IPS-18c (cell line): ENCODE measurements around the gene OSBPL8.
"Not testable (repeated sequence)": the region's sequence is repeated elsewhere in the genome, so short reads cannot be mapped to it uniquely, and the experiment has no call there.

Source experiments
- H3K4me3 ChIP-seq: 2 replicates; pipeline ENCODE4 v1.7.0; 2013; ENCODE audit warnings: low read depth, mild to moderate bottlenecking, low read length, moderate library complexity; ENCODE audit not compliant: insufficient read depth
- H3K9me3 ChIP-seq: one replicate; pipeline ENCODE4 v1.6.1; 2013; ENCODE audit warnings: mild to moderate bottlenecking, low read length, moderate library complexity; ENCODE audit not compliant: control insufficient read depth, insufficient read depth

Gene OSBPL8

GRCh38 chr12:76537923-76538322 lies 21.6 kb downstream of the OSBPL8 start:
- Histone ChIP-seq H3K4me3 (no peak overlapping the region), H3K9me3 (no peaks in the 10 kb centered on the region)

- H3K9me3 ChIP-seq = no peaks in the 10 kb centered on the region
- H3K4me3 ChIP-seq = no peak overlapping the region
Measured at GRCh38 chr12:76536546-76536945, 23.0 kb downstream of the OSBPL8 start.

- H3K4me3 ChIP-seq = no peak overlapping the region
- no peaks in the 10 kb centered on the region for H3K9me3 ChIP-seq
Measured at GRCh38 chr12:76535170-76535569, 24.4 kb downstream of the OSBPL8 start.

- Histone ChIP-seq H3K4me3 (no peak overlapping the region), H3K9me3 (no peaks in the 10 kb centered on the region)
Measured at GRCh38 chr12:76533331-76533730, 26.2 kb downstream of the OSBPL8 start.

GRCh38 chr12:76532520-76532919 lies 27.1 kb downstream of the OSBPL8 start:
- no peaks in the 10 kb centered on the region for H3K9me3 ChIP-seq

GRCh38 chr12:76531056-76531455 lies 28.5 kb downstream of the OSBPL8 start:
- Histone ChIP-seq H3K4me3 (no peak overlapping the region), H3K9me3 (no peaks in the 10 kb centered on the region)

More at GRCh38 chr12:76532520-76532919, 27.1 kb downstream of the OSBPL8 start:
- no peak overlapping the region for H3K4me3 ChIP-seq

GRCh38 chr12:76530516-76530915 lies 29.1 kb downstream of the OSBPL8 start:
- Histone ChIP-seq H3K4me3 (no peak overlapping the region), H3K9me3 (no peaks in the 10 kb centered on the region)

GRCh38 chr12:76529226-76529918 lies 30.2 kb downstream of the OSBPL8 start:
- no peaks in the 10 kb centered on the region for H3K9me3 ChIP-seq
- no peak overlapping the region for H3K4me3 ChIP-seq

- Histone ChIP-seq H3K4me3 (no peak overlapping the region), H3K9me3 (peaks cover 5% of the 10 kb centered on the region)
Measured at GRCh38 chr12:76523408-76523807, 36.2 kb downstream of the OSBPL8 start.

GRCh38 chr12:76520348-76520747 lies 39.2 kb downstream of the OSBPL8 start:
- Histone ChIP-seq H3K9me3 (peaks cover 10% of the 10 kb centered on the region), H3K4me3 (no peak overlapping the region)

- peaks cover 10% of the 10 kb centered on the region for H3K9me3 ChIP-seq
- no peak overlapping the region for H3K4me3 ChIP-seq
Measured at GRCh38 chr12:76519538-76519937, 40.0 kb downstream of the OSBPL8 start.

GRCh38 chr12:76518699-76519098 lies 40.9 kb downstream of the OSBPL8 start:
- no peak overlapping the region; the same call in 1 of the 2 replicates for H3K4me3 ChIP-seq

GRCh38 chr12:76515271-76515670 lies 44.3 kb downstream of the OSBPL8 start:
- Histone ChIP-seq H3K4me3 (no peak overlapping the region), H3K9me3 (peaks cover 11% of the 10 kb centered on the region)

More at GRCh38 chr12:76518699-76519098, 40.9 kb downstream of the OSBPL8 start:
- H3K9me3 ChIP-seq = peaks cover 10% of the 10 kb centered on the region

GRCh38 chr12:76511116-76511716 lies 48.4 kb downstream of the OSBPL8 start:
- not testable (repeated sequence) for H3K9me3 ChIP-seq, H3K4me3 ChIP-seq

- H3K9me3 ChIP-seq = peaks cover 3% of the 10 kb centered on the region
- no peak overlapping the region for H3K4me3 ChIP-seq
Measured at GRCh38 chr12:76508128-76508980, 51.2 kb downstream of the OSBPL8 start.

GRCh38 chr12:76506149-76506548 lies 53.4 kb downstream of the OSBPL8 start:
- H3K9me3 ChIP-seq = no peaks in the 10 kb centered on the region

GRCh38 chr12:76505050-76505449 lies 54.5 kb downstream of the OSBPL8 start:
- H3K4me3 ChIP-seq = no peak overlapping the region
- H3K9me3 ChIP-seq = no peaks in the 10 kb centered on the region

More at GRCh38 chr12:76506149-76506548, 53.4 kb downstream of the OSBPL8 start:
- H3K4me3 ChIP-seq = no peak overlapping the region

GRCh38 chr12:76504606-76505005 lies 55.0 kb downstream of the OSBPL8 start:
- no peak overlapping the region for H3K4me3 ChIP-seq

More at GRCh38 chr12:76504606-76505005, 55.0 kb downstream of the OSBPL8 start:
- H3K9me3 ChIP-seq = no peaks in the 10 kb centered on the region
